GM23338 (cell line): ENCODE results near the gene CERT1. TPM values are rescaled to one million over a fixed set of nuclear protein-coding genes. Genes with fewer than 3 reads are reported as not detected.

Source experiments
- ATAC-seq: fragments of 200-7000 bp; cut with Tn5 transposase; 3 replicates; pipeline ENCODE4 v1.9.1; 2020
- DNase-seq: peaks from one replicate; pipeline ENCODE4 v3.0.0-alpha.2; 2015; ENCODE audit warnings: low spot score
- H2AFZ ChIP-seq: fragments of 200-600 bp; sonication (generic); 2 replicates; pipeline ENCODE4 v1.8.0; 2016; ENCODE audit warnings: antibody characterized with exemption, mild to moderate bottlenecking, moderate library complexity
- H3F3A ChIP-seq: fragments of 200-600 bp; sonication (generic); replicated peaks from 2 replicates; pipeline ENCODE4 v1.8.0; 2017; ENCODE audit warnings: antibody characterized with exemption, mixed run types, low read depth
- H3K27ac ChIP-seq: fragments of 200-600 bp; sonication (generic); 2 replicates; pipeline ENCODE4 v1.6.1; 2016; ENCODE audit warnings: low read depth
- H3K27me3 ChIP-seq: fragments of 200-600 bp; sonication (generic); 2 replicates; pipeline ENCODE4 v1.8.0; 2016; ENCODE audit warnings: mild to moderate bottlenecking, mixed run types, moderate library complexity; ENCODE audit not compliant: insufficient read depth
- H3K36me3 ChIP-seq: fragments of 200-600 bp; sonication (generic); 2 replicates; pipeline ENCODE4 v1.8.0; 2016; ENCODE audit warnings: mild to moderate bottlenecking; ENCODE audit not compliant: insufficient read depth
- H3K4me1 ChIP-seq: fragments of 200-600 bp; sonication (generic); 2 replicates; pipeline ENCODE4 v1.8.0; 2016; ENCODE audit warnings: mild to moderate bottlenecking, moderate library complexity; ENCODE audit not compliant: insufficient read depth
- H3K4me2 ChIP-seq: fragments of 200-600 bp; sonication (generic); 2 replicates; pipeline ENCODE4 v1.7.1; 2017; ENCODE audit warnings: mixed run types
- H3K4me3 ChIP-seq: fragments of 200-600 bp; sonication (generic); 2 replicates; pipeline ENCODE4 v1.6.1; 2016; ENCODE audit warnings: mixed run types
- H3K79me2 ChIP-seq: fragments of 200-600 bp; sonication (generic); replicated peaks from 2 replicates; pipeline ENCODE4 v1.8.0; 2017; ENCODE audit warnings: mild to moderate bottlenecking; ENCODE audit not compliant: insufficient read depth
- H3K9me2 ChIP-seq: fragments of 200-600 bp; sonication (generic); 2 replicates; pipeline ENCODE4 v1.8.0; 2017; ENCODE audit not compliant: insufficient read depth
- H4K20me1 ChIP-seq: fragments of 200-600 bp; sonication (generic); replicated peaks from 2 replicates; pipeline ENCODE4 v1.8.0; 2017; ENCODE audit warnings: mild to moderate bottlenecking; ENCODE audit not compliant: insufficient read depth
- H3K27ac Mint-ChIP-seq: 2 replicates; pipeline ENCODE4 v1.8.0; 2020; ENCODE audit warnings: inconsistent platforms, mild to moderate bottlenecking, moderate library complexity, mixed read lengths
- H3K27me3 Mint-ChIP-seq: 3 replicates; pipeline ENCODE4 v1.8.0; 2022; ENCODE audit warnings: low read depth, mild to moderate bottlenecking, moderate library complexity, mixed read lengths, inconsistent platforms; ENCODE audit not compliant: insufficient read depth, poor library complexity
- H3K36me3 Mint-ChIP-seq: 3 replicates; pipeline ENCODE4 v1.8.0; 2021; ENCODE audit warnings: low read depth, mild to moderate bottlenecking, inconsistent platforms, moderate library complexity, mixed read lengths
- H3K4me1 Mint-ChIP-seq: 3 replicates; pipeline ENCODE4 v1.8.0; 2020; ENCODE audit warnings: mild to moderate bottlenecking, inconsistent platforms, mixed read lengths
- H3K4me3 Mint-ChIP-seq: 3 replicates; pipeline ENCODE4 v1.8.0; 2021; ENCODE audit warnings: moderate library complexity, mild to moderate bottlenecking, inconsistent platforms, mixed read lengths
- H3K9me3 Mint-ChIP-seq: 3 replicates; pipeline ENCODE4 v1.8.0; 2020; ENCODE audit warnings: moderate library complexity, mild to moderate bottlenecking, inconsistent platforms, mixed read lengths
- CREB1 ChIP-seq: fragments of 250-450 bp; sonication (Bioruptor Pico); IDR thresholded peaks from 2 replicates; pipeline ENCODE4 v1.5.0; 2020; ENCODE audit warnings: low read depth, mild to moderate bottlenecking, moderate library complexity
- CTCF ChIP-seq, 2 experiments: fragments of 200-600 bp in 1 of 2; sonication (generic) in 1 of 2; conservative IDR thresholded peaks; 2 replicates each; pipeline versions ENCODE4 v1.5.1 to v1.6.1; 2016 to 2017; ENCODE audit warnings: antibody characterized with exemption in 2 of 2, low read depth in 2 of 2, mild to moderate bottlenecking in 2 of 2, moderate library complexity in 1 of 2
- EZH2 ChIP-seq: fragments of 200-600 bp; sonication (generic); IDR thresholded peaks from one replicate; pipeline ENCODE4 v1.8.0; 2017; ENCODE audit warnings: antibody characterized with exemption, mild to moderate bottlenecking, low read depth; ENCODE audit not compliant: unreplicated experiment
- NANOG ChIP-seq: IDR thresholded peaks from 2 replicates; pipeline ENCODE4 v1.6.1; 2016; ENCODE audit warnings: antibody characterized with exemption, borderline replicate concordance
- POLR2AphosphoS5 ChIP-seq: IDR thresholded peaks from 2 replicates; pipeline ENCODE4 v1.6.1; 2016; ENCODE audit warnings: antibody characterized with exemption, low read depth
- REST ChIP-seq: IDR thresholded peaks from one replicate; pipeline ENCODE4 v1.6.1; 2018; ENCODE audit warnings: antibody characterized with exemption; ENCODE audit not compliant: unreplicated experiment
- STAT1 ChIP-seq: IDR thresholded peaks from one replicate; pipeline ENCODE4 v1.6.1; 2016; ENCODE audit warnings: antibody characterized with exemption; ENCODE audit not compliant: unreplicated experiment
- ZNF114 ChIP-seq: fragments of 250-450 bp; sonication (Bioruptor Pico); IDR thresholded peaks from 2 replicates; pipeline ENCODE4 v1.5.0; 2020; ENCODE audit warnings: mild to moderate bottlenecking, moderate library complexity
- ZNF462 ChIP-seq: fragments of 250-450 bp; sonication (Bioruptor Pico); IDR thresholded peaks from 2 replicates; pipeline ENCODE4 v1.5.0; 2020; ENCODE audit warnings: mild to moderate bottlenecking, moderate library complexity
- polyA plus RNA-seq: library from polyadenylated mRNA; unstranded; fragments of >200 nt; fragmentation: Nextera tagmentation; extraction: Ambion mirVana; gene quantifications from 2 replicates; pipeline ENCODE4 v1.2.1, GENCODE V29; 2016
- total RNA-seq: library from RNA; depleted of rRNA; stranded (reverse); fragments of >200 nt; shearing (Covaris generic); gene quantifications from 2 replicates; pipeline ENCODE4 v1.2.3, GENCODE V29; 2014
- TF ChIP-seq, protein P1 (sequence below): IDR thresholded peaks from 2 replicates; pipeline ENCODE4 v1.6.1; 2016; ENCODE audit warnings: antibody characterized with exemption

CERT1 gene
- total and polyA plus RNA-seq, 2 experiments from 2014 or later, result 36.5 to 40.7 TPM

DNA sequence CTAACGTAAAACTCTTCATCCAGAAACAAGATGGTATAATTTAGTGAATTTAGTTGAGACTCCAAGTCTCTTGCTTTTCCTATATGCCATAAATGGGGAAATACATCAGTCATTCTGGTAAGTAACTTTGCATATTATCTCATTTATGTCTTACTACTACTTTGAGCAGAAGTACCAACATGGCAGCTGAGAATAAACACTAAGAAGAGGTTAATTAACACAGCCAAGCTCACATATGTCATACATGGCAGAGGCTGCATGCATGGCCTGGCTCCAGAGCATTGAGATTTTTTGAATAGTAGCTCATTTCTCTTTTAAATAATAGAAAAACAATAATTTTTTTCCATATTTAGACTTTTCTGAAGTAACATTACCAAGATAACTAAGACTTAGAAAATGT, 54.3 kb downstream of the CERT1 start:
- H3K4me1 Mint-ChIP-seq, result peaks cover 14% of the 10 kb centered on the region

More for the DNA sequence above, 54.3 kb downstream of the CERT1 start:
- Mint-ChIP-seq H3K27ac (no peak overlapping the region), H3K36me3 (peaks cover 2% of the 10 kb centered on the region; the same call in 2 of the 3 replicates), H3K27me3 (no peaks in the 10 kb centered on the region), H3K9me3 (no peaks in the 10 kb centered on the region), H3K4me3 (no peak overlapping the region)
- Histone ChIP-seq H3K4me2 (no peak overlapping the region), H3K4me3 (no peak overlapping the region), H3K27me3 (no peaks in the 10 kb centered on the region), H2AFZ (no peak overlapping the region), H3K79me2 (peaks cover 21% of the 10 kb centered on the region), H4K20me1 (no peaks in the 10 kb centered on the region), H3K36me3 (no peaks in the 10 kb centered on the region), H3F3A (no peaks in the 10 kb centered on the region), H3K27ac (no peak overlapping the region), H3K4me1 (peaks cover 12% of the 10 kb centered on the region), H3K9me2 (no peaks in the 10 kb centered on the region)
- DNase-seq (no peak), ATAC-seq (no peak)
- TF ChIP-seq CTCF (conservative IDR thresholded peaks at IDR 0.05; ENCODE audit: low read depth in 2 of 2) (no peak), ZNF462 (CRISPR knock-in tag) (no peak), NANOG (no peak), POLR2AphosphoS5 (no peak), CREB1 (CRISPR knock-in tag) (no peak), STAT1 (no peak), ZNF114 (CRISPR knock-in tag) (no peak), REST (no peak), EZH2 (no peak)
- TF ChIP-seq, protein P1, sequence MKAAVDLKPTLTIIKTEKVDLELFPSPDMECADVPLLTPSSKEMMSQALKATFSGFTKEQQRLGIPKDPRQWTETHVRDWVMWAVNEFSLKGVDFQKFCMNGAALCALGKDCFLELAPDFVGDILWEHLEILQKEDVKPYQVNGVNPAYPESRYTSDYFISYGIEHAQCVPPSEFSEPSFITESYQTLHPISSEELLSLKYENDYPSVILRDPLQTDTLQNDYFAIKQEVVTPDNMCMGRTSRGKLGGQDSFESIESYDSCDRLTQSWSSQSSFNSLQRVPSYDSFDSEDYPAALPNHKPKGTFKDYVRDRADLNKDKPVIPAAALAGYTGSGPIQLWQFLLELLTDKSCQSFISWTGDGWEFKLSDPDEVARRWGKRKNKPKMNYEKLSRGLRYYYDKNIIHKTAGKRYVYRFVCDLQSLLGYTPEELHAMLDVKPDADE, result no peak
